ENCODE measurements around the gene MOCOS.

- TF ChIP-seq CTCF (IDR thresholded peaks at IDR 0.05 in 8 of 11, conservative IDR thresholded peaks at IDR 0.05 in 3 of 11) = no peak
- no peak for TF ChIP-seq POLR2A (IDR thresholded peaks at IDR 0.05)
Measured at GRCh38 chr18:36229188-36229587, 41.9 kb downstream of the MOCOS start.
